DND-41 (cell line): Measurements from ENCODE around the gene LCN15.

ENCODE experiments used
- EZH2 ChIP-seq: IDR thresholded peaks from 3 replicates; pipeline ENCODE4 v1.6.1; 2012; ENCODE audit warnings: borderline replicate concordance, low read depth, mild to moderate bottlenecking, moderate library complexity, low read length, inconsistent platforms; ENCODE audit not compliant: severe bottlenecking
- TF ChIP-seq, protein P1 (sequence below): IDR thresholded peaks from 2 replicates; pipeline ENCODE4 v1.5.1; 2012; ENCODE audit warnings: borderline replicate concordance, low read length, moderate library complexity, mild to moderate bottlenecking; ENCODE audit not compliant: poor library complexity, severe bottlenecking; ENCODE audit errors: extremely low read depth

- TF ChIP-seq, protein P1, sequence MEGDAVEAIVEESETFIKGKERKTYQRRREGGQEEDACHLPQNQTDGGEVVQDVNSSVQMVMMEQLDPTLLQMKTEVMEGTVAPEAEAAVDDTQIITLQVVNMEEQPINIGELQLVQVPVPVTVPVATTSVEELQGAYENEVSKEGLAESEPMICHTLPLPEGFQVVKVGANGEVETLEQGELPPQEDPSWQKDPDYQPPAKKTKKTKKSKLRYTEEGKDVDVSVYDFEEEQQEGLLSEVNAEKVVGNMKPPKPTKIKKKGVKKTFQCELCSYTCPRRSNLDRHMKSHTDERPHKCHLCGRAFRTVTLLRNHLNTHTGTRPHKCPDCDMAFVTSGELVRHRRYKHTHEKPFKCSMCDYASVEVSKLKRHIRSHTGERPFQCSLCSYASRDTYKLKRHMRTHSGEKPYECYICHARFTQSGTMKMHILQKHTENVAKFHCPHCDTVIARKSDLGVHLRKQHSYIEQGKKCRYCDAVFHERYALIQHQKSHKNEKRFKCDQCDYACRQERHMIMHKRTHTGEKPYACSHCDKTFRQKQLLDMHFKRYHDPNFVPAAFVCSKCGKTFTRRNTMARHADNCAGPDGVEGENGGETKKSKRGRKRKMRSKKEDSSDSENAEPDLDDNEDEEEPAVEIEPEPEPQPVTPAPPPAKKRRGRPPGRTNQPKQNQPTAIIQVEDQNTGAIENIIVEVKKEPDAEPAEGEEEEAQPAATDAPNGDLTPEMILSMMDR = no peak
- no peak for TF ChIP-seq EZH2
Measured at GRCh38 chr9:136717399-136717798, 46.9 kb downstream of the LCN15 start.
